Bronchial epithelial cell (primary cell): ENCODE data around the gene CHD1. TPM values are rescaled to one million over a fixed set of nuclear protein-coding genes. Genes with fewer than 3 reads are reported as not detected.

Experiments used
- DNase-seq: peaks from one replicate; pipeline ENCODE4 v3.0.0-alpha.2; 2010; ENCODE audit warnings: low read depth
- FAIRE-seq: peaks from 2 replicates; lab custom pipeline; 2011; peaks lifted over from hg19 to GRCh38; lab: Jason Lieb, UNC
- H3K27me3 ChIP-seq: 2 replicates; pipeline ENCODE4 v1.5.1; 2011; ENCODE audit warnings: low read length; ENCODE audit not compliant: control insufficient read depth, insufficient read depth
- H3K36me3 ChIP-seq: 2 replicates; pipeline ENCODE4 v1.5.1; 2011; ENCODE audit warnings: low read length; ENCODE audit not compliant: control insufficient read depth, insufficient read depth
- H3K4me3 ChIP-seq: 2 replicates; pipeline ENCODE4 v1.5.1; 2011; ENCODE audit warnings: mild to moderate bottlenecking, low read depth, low read length, control low read depth
- CTCF ChIP-seq: IDR thresholded peaks from 2 replicates; pipeline ENCODE4 v1.5.1; 2011; ENCODE audit warnings: mild to moderate bottlenecking, moderate library complexity, low read length, control low read depth, inconsistent platforms; ENCODE audit not compliant: insufficient read depth, severe bottlenecking
- total RNA-seq: library from RNA; depleted of rRNA; stranded (reverse); fragments of >200 nt; gene quantifications from 2 replicates; pipeline ENCODE4 v1.2.1, GENCODE V29; 2014

Gene CHD1
- 42.0 and 50.5 TPM in 2 replicates for total RNA-seq

GRCh38 chr5:98928873-98929709 lies at the start of gene CHD1:
Gene CHD1, minus strand, starts transcription at chr5:98929007. Its CDS starts 2,621 bp downstream, at chr5:98926386.
- no peak for FAIRE-seq
- Histone ChIP-seq H3K36me3 (no peaks in the 10 kb centered on the region), H3K4me3 (peak within 1 kb of the TSS; percentile 72), H3K27me3 (no peaks in the 10 kb centered on the region)
- no peak for TF ChIP-seq CTCF
- DNase-seq = peak; percentile 93

- H3K36me3 ChIP-seq = no peaks in the 10 kb centered on the region
- no peak for TF ChIP-seq CTCF
- no peaks in the 10 kb centered on the region for H3K27me3 ChIP-seq
- DNase-seq = no peak
- FAIRE-seq = no peak
- no peak overlapping the region for H3K4me3 ChIP-seq
These were observed 49.7 kb upstream of the CHD1 start for GRCh38 chr5:98978528-98978927.

GRCh38 chr5:98977723-98978122 lies 48.9 kb upstream of the CHD1 start:
- FAIRE-seq (no peak), DNase-seq (peak; percentile 44)
- Histone ChIP-seq H3K27me3 (no peaks in the 10 kb centered on the region), H3K36me3 (no peaks in the 10 kb centered on the region), H3K4me3 (no peak overlapping the region)
- no peak for TF ChIP-seq CTCF

- Histone ChIP-seq H3K27me3 (no peaks in the 10 kb centered on the region), H3K36me3 (no peaks in the 10 kb centered on the region), H3K4me3 (no peak overlapping the region)
- FAIRE-seq (no peak), DNase-seq (no peak)
- TF ChIP-seq CTCF = no peak
These were observed 47.0 kb upstream of the CHD1 start for GRCh38 chr5:98975682-98976407.

- FAIRE-seq = no peak
- no peaks in the 10 kb centered on the region for H3K36me3 ChIP-seq
- no peaks in the 10 kb centered on the region for H3K27me3 ChIP-seq
- TF ChIP-seq CTCF = no peak
- no peak overlapping the region for H3K4me3 ChIP-seq
- peak; percentile 77 for DNase-seq
These were observed 46.4 kb upstream of the CHD1 start for GRCh38 chr5:98975223-98975622.
